Loucy (cell line): Measurements from ENCODE around the gene KRTAP4-7.
"Not testable (repeated sequence)": the region's sequence is repeated elsewhere in the genome, so short reads cannot be mapped to it uniquely, and the experiment has no call there.

Experiments used
- H2AFZ ChIP-seq: fragments of 200-600 bp; sonication (generic); 2 replicates; pipeline ENCODE4 v1.6.0; 2016; ENCODE audit warnings: antibody characterized with exemption, mild to moderate bottlenecking, low read length, moderate library complexity
- H3F3A ChIP-seq: fragments of 200-600 bp; 2 replicates; pipeline ENCODE4 v1.6.0; 2016; ENCODE audit warnings: antibody characterized with exemption, low read depth, mild to moderate bottlenecking
- H3K27me3 ChIP-seq: fragments of 200-600 bp; sonication (generic); 2 replicates; pipeline ENCODE4 v1.6.1; 2014; ENCODE audit warnings: low read length, mild to moderate bottlenecking; ENCODE audit not compliant: insufficient read depth, poor library complexity, severe bottlenecking
- H3K36me3 ChIP-seq: fragments of 200-600 bp; sonication (generic); 2 replicates; pipeline ENCODE4 v1.6.1; 2016; ENCODE audit warnings: low read length; ENCODE audit not compliant: insufficient read depth
- H3K4me1 ChIP-seq: fragments of 200-600 bp; sonication (generic); 2 replicates; pipeline ENCODE4 v1.5.1; 2014; ENCODE audit warnings: low read length, mild to moderate bottlenecking; ENCODE audit not compliant: insufficient read depth, poor library complexity, severe bottlenecking
- H3K4me2 ChIP-seq: fragments of 200-600 bp; sonication (generic); 2 replicates; pipeline ENCODE4 v1.6.0; 2014; ENCODE audit warnings: antibody characterized with exemption, low read length, low read depth, mild to moderate bottlenecking; ENCODE audit not compliant: poor library complexity, severe bottlenecking
- H3K4me3 ChIP-seq: fragments of 200-600 bp; sonication (generic); 2 replicates; pipeline ENCODE4 v1.5.1; 2014; ENCODE audit warnings: low read length, mild to moderate bottlenecking, mixed read lengths; ENCODE audit not compliant: poor library complexity, severe bottlenecking
- H3K79me2 ChIP-seq: fragments of 200-600 bp; sonication (generic); 2 replicates; pipeline ENCODE4 v1.6.1; 2014; ENCODE audit warnings: low read length; ENCODE audit not compliant: insufficient read depth
- H3K9ac ChIP-seq: fragments of 200-600 bp; sonication (generic); 2 replicates; pipeline ENCODE4 v1.6.0; 2014; ENCODE audit warnings: mild to moderate bottlenecking, low read depth, low read length, moderate library complexity; ENCODE audit not compliant: poor library complexity, severe bottlenecking
- H3K9me2 ChIP-seq: fragments of 200-600 bp; sonication (generic); replicated peaks from 2 replicates; pipeline ENCODE4 v1.6.1; 2016; ENCODE audit warnings: low read depth, low read length, mixed read lengths
- H3K9me3 ChIP-seq: fragments of 200-600 bp; sonication (generic); 2 replicates; pipeline ENCODE4 v1.6.1; 2014; ENCODE audit warnings: mild to moderate bottlenecking, antibody characterized with exemption, low read length, low read depth; ENCODE audit not compliant: insufficient read depth
- H4K20me1 ChIP-seq: fragments of 200-600 bp; sonication (generic); 2 replicates; pipeline ENCODE4 v1.6.0; 2014; ENCODE audit warnings: antibody characterized with exemption, low read length, mild to moderate bottlenecking; ENCODE audit not compliant: insufficient read depth, poor library complexity, severe bottlenecking
- CTCF ChIP-seq: fragments of 200-600 bp; sonication (generic); conservative IDR thresholded peaks from 2 replicates; pipeline ENCODE4 v1.5.1; 2014; ENCODE audit warnings: mild to moderate bottlenecking, antibody characterized with exemption, low read length
- EZH2phosphoT487 ChIP-seq: fragments of 200-600 bp; IDR thresholded peaks from 2 replicates; pipeline ENCODE4 v1.6.1; 2018; ENCODE audit warnings: antibody characterized with exemption, mild to moderate bottlenecking, moderate library complexity, borderline replicate concordance

Gene KRTAP4-7

DNA sequence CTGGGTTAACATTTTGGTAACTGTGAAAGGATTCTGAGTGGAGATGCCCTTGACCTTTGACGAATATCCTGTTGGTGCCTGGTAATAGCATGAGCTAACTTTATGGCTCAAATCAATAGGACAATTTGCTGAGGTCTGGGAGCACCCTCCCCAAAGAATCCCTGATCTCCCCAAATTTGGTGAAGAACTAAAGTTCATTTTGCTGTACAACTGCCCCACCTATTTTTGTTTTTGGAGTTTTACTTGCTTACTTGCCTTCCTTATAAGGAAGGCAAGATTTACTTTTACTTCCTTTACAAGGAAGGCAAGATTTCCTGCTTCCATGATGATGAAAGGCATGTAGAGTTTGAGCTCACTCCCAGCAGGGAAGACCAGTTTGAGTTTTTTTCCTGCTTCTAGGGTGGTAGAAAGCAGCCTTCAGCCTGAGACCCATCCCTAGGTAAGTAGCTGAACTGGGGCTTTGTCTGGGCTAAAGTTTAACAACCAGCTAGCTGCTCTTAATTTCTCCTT is 24.0 kb downstream of the KRTAP4-7 start:
- no peaks in the 10 kb centered on the region for H4K20me1 ChIP-seq
- peaks cover 25% of the 10 kb centered on the region for H3K4me1 ChIP-seq
- peaks cover 8% of the 10 kb centered on the region; the same call in 1 of the 2 replicates for H3K9me3 ChIP-seq
- H3K9me2 ChIP-seq, result no peaks in the 10 kb centered on the region
- H3K4me3 ChIP-seq, result peak overlapping the region; percentile 5
- H3K4me2 ChIP-seq, result peak overlapping the region; percentile 2
- peaks cover 2% of the 10 kb centered on the region; the same call in 1 of the 2 replicates for H3F3A ChIP-seq
- peak overlapping the region; percentile 10; the same call in 1 of the 2 replicates for H2AFZ ChIP-seq
- H3K79me2 ChIP-seq, result no peaks in the 10 kb centered on the region
- H3K9ac ChIP-seq, result no peak overlapping the region
- TF ChIP-seq CTCF, result no peak
- TF ChIP-seq EZH2phosphoT487, result no peak
- H3K27me3 ChIP-seq, result no peaks in the 10 kb centered on the region
- H3K36me3 ChIP-seq, result no peaks in the 10 kb centered on the region

- not testable (repeated sequence) for H3K9me2 ChIP-seq, H3K4me3 ChIP-seq, H3K27me3 ChIP-seq, H3K9ac ChIP-seq, H4K20me1 ChIP-seq, H3K36me3 ChIP-seq, H3F3A ChIP-seq, H3K79me2 ChIP-seq, H2AFZ ChIP-seq
- Histone ChIP-seq H3K4me1 (peaks cover 25% of the 10 kb centered on the region), H3K4me2 (peak overlapping the region; percentile 2), H3K9me3 (peaks cover 11% of the 10 kb centered on the region; the same call in 1 of the 2 replicates)
Measured at GRCh38 chr17:41108728-41109386, 24.9 kb downstream of the KRTAP4-7 start.

- Histone ChIP-seq H3K4me1 (peaks cover 32% of the 10 kb centered on the region), H3K4me2 (no peak overlapping the region), H2AFZ (no peak overlapping the region), H3K9me2 (no peaks in the 10 kb centered on the region), H3F3A (peaks cover 2% of the 10 kb centered on the region; the same call in 1 of the 2 replicates), H3K79me2 (no peaks in the 10 kb centered on the region), H3K9me3 (peaks cover 11% of the 10 kb centered on the region; the same call in 1 of the 2 replicates), H3K27me3 (no peaks in the 10 kb centered on the region), H3K4me3 (no peak overlapping the region), H4K20me1 (no peaks in the 10 kb centered on the region), H3K36me3 (no peaks in the 10 kb centered on the region), H3K9ac (no peak overlapping the region)
- no peak for TF ChIP-seq EZH2phosphoT487
- TF ChIP-seq CTCF, result no peak
Measured at GRCh38 chr17:41111151-41111885, 27.4 kb downstream of the KRTAP4-7 start.
